H1 (cell line): Measurements from ENCODE around the gene GNB5. TPM values are rescaled to one million over a fixed set of nuclear protein-coding genes. Genes with fewer than 3 reads are reported as not detected.

Experiments
- NANOG ChIP-seq: IDR thresholded peaks from 2 replicates; pipeline ENCODE4 v1.6.1; 2011; ENCODE audit warnings: low read length, low read depth, mild to moderate bottlenecking, inconsistent platforms; ENCODE audit not compliant: insufficient read depth, poor library complexity, severe bottlenecking
- SP2 ChIP-seq: IDR thresholded peaks from 2 replicates; pipeline ENCODE4 v1.6.1; 2012; ENCODE audit warnings: mild to moderate bottlenecking, low read length, inconsistent platforms
- YY1 ChIP-seq: IDR thresholded peaks from 2 replicates; pipeline ENCODE4 v1.6.1; 2011; ENCODE audit warnings: low read depth, mild to moderate bottlenecking, low read length
- polyA plus RNA-seq, 7 experiments: library from polyadenylated mRNA; depleted of rRNA in 3 of 7; stranded (reverse) in 5 of 7; unstranded in 2 of 7; fragments of >200 nt in 5 of 7; fragments of 200-250 nt in 2 of 7; gene quantifications; 1 replicate in 5 of 7; 2 replicates in 1 of 7; 4 replicates in 1 of 7; pipeline versions ENCODE4 v1.2.1 to v1.2.3, GENCODE V29; 2011 to 2013; ENCODE audit warnings: missing spikeins in 2 of 7, mixed read lengths in 2 of 7
- total RNA-seq: library from RNA; stranded (reverse); fragmentation: NEBNext Ultra II Directional; extraction: Animal tissue kit (Norgen Biotek cat#: 25700); gene quantifications from 2 replicates; pipeline ENCODE4 v1.2.1, GENCODE V29; 2021

Gene GNB5
- total and polyA plus RNA-seq, 2 of the 8 experiments (the other 6 are each of a cell fraction or from before 2014, with no cell fraction given): 21.7 to 42.5 TPM

GRCh38 chr15:52103217-52104207, 87.7 kb downstream of the GNB5 start (continued):
- TF ChIP-seq YY1: no peak
- TF ChIP-seq SP2: no peak
- no peak for TF ChIP-seq NANOG
